ENCODE results near the gene PRAC2.

The PRAC2 gene

GRCh38 chr17:48730240-48730550 is 7.2 kb downstream of the PRAC2 start:
- H3K4me3 ChIP-seq (ENCODE audit: control insufficient read depth, low read depth, low read length): no peak overlapping the region
- DNase-seq (ENCODE audit: low read depth): no peak
- no peak for TF ChIP-seq CTCF (conservative IDR thresholded peaks at IDR 0.05; ENCODE audit: control insufficient read depth, insufficient read depth, low read depth, low read length)

DNA sequence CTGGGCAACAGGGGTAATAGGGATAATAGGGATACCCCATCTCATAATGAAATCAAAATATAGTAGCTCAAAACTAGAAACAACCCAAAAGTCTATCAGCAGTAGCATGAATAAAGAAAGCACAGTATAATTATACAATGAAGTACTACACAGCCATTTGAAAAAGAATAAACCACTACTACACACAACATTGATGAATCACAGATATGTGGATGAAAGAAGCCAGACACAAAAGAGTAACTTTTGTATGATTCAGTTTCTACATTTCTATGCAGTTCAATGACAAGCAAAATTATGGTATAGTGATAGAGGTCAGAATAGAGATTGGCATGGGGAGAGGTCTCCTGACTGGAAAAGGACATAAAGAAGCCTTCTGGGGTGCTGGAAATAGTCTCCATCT is 8.4 kb downstream of the PRAC2 start:
- no peak overlapping the region for H3K4me3 ChIP-seq (ENCODE audit: control insufficient read depth, low read depth, low read length)
- no peak for TF ChIP-seq CTCF (conservative IDR thresholded peaks at IDR 0.05; ENCODE audit: control insufficient read depth, insufficient read depth, low read depth, low read length)
- no peak for DNase-seq (ENCODE audit: low read depth)

DNA sequence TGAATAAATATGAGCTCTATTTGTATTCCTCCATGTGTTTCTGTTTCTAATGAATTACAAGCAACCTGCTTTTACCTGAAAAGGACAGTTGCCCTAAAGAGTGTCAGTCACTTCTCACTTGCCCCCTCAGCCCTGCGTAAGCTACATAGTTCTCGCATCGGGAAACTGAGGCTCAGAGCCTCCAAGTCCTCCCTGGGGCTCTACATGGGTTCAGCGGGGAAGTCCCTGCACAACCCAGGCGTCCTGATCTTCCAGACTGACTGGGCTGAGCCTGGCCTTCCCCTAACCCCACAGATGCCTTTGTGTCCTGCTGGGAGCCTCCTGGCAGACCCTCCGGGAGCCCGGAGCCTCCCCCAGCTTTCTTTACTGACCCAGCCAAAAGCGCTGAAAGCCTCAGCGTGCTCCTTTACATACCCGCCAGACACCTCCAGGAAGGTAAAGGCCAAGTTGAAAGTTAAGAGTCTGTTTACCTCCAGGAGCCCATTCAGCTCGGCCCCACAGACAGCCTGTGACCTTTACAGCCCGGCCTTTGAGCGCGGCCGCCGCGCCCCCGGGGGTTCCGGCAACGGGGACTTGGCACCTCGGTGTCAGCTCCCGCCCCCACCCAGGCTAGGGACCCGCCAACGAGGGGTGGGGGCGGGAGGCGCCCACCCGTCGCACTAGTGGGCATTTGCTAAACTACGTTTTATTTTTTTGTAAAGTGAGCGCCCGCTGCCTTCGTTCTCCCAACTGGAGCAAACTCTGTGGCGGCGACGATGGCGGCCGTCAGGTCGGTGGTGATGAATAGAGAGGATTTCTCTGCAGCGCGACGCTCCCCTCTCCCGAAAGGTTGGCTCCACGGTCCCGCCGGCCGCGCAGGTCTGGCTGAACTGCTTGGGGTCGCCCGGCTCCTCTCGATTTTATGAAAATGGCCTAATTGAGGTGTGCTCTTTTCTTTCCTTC is 10.0 kb downstream of the PRAC2 start:
- no peak for TF ChIP-seq CTCF (conservative IDR thresholded peaks at IDR 0.05; ENCODE audit: control insufficient read depth, insufficient read depth, low read depth, low read length)
- DNase-seq (ENCODE audit: low read depth): no peak
- H3K4me3 ChIP-seq (ENCODE audit: control insufficient read depth, low read depth, low read length): no peak overlapping the region

GRCh38 chr17:48733632-48734328 is 10.8 kb downstream of the PRAC2 start:
- H3K4me3 ChIP-seq (ENCODE audit: control insufficient read depth, low read depth, low read length): no peak overlapping the region
- DNase-seq (ENCODE audit: low read depth): no peak
- TF ChIP-seq CTCF (conservative IDR thresholded peaks at IDR 0.05; ENCODE audit: control insufficient read depth, insufficient read depth, low read depth, low read length): no peak

GRCh38 chr17:48734333-48735061 is 11.5 kb downstream of the PRAC2 start:
- TF ChIP-seq CTCF (conservative IDR thresholded peaks at IDR 0.05; ENCODE audit: control insufficient read depth, insufficient read depth, low read depth, low read length): no peak
- no peak for DNase-seq (ENCODE audit: low read depth)
- H3K4me3 ChIP-seq (ENCODE audit: control insufficient read depth, low read depth, low read length): no peak overlapping the region

- no peak for DNase-seq (ENCODE audit: low read depth)
- H3K4me3 ChIP-seq (ENCODE audit: control insufficient read depth, low read depth, low read length): no peak overlapping the region
- no peak for TF ChIP-seq CTCF (conservative IDR thresholded peaks at IDR 0.05; ENCODE audit: control insufficient read depth, insufficient read depth, low read depth, low read length)
These were observed 12.0 kb downstream of the PRAC2 start for GRCh38 chr17:48735062-48735351.
